ENCODE results near the gene DIP2C.

GRCh38 chr10:636769-637168 lies 52.7 kb downstream of the DIP2C start:
- TF ChIP-seq CTCF (conservative IDR thresholded peaks at IDR 0.05 in 1 of 2, IDR thresholded peaks at IDR 0.05 in 1 of 2; ENCODE audit: extremely low read depth in 1 of 2, insufficient read depth in 1 of 2, low read depth in 1 of 2, low read length in 2 of 2) (no peak), EZH2 (IDR thresholded peaks at IDR 0.05; ENCODE audit: borderline replicate concordance, low read length) (no peak)

Data from mammary epithelial cell (primary cell).